K562 (cell line): Measurements from ENCODE around the gene SELENOO. TPM values are rescaled to one million over a fixed set of nuclear protein-coding genes. Genes with fewer than 3 reads are reported as not detected.

Source experiments
- CREBBP ChIP-seq: IDR thresholded peaks from one replicate; pipeline ENCODE4 v1.6.1; 2012; ENCODE audit warnings: low read depth, mild to moderate bottlenecking, control low read depth, inconsistent platforms, low read length
- FOXP1 ChIP-seq: sonication (generic); formaldehyde crosslinking; IDR thresholded peaks from 2 replicates; pipeline ENCODE4 v1.8.0; 2022; ENCODE audit warnings: mild to moderate bottlenecking, missing genetic modification reagents
- GTF3C2 ChIP-seq: IDR thresholded peaks from 3 replicates; pipeline ENCODE4 v1.6.1; 2011; ENCODE audit warnings: borderline replicate concordance, mild to moderate bottlenecking, moderate library complexity; ENCODE audit not compliant: insufficient read length; ENCODE audit errors: extremely low read depth
- HDGF ChIP-seq: fragments of 450-650 bp; IDR thresholded peaks from 2 replicates; pipeline ENCODE4 v1.6.1; 2016
- HNRNPL ChIP-seq: fragments of 200-400 bp; formaldehyde crosslinking; IDR thresholded peaks from 2 replicates; pipeline ENCODE4 v1.6.1; 2017; ENCODE audit warnings: low read depth, mild to moderate bottlenecking, low read length
- KDM2B ChIP-seq: fragments of 250-450 bp; sonication (Bioruptor Pico); IDR thresholded peaks from 2 replicates; pipeline ENCODE4 v1.8.0; 2021; ENCODE audit warnings: mild to moderate bottlenecking, moderate library complexity
- MCM7 ChIP-seq, 2 experiments: fragments of 450-650 bp; IDR thresholded peaks; 2 replicates each; pipeline ENCODE4 v1.6.1; 2016 to 2018
- SMARCB1 ChIP-seq: IDR thresholded peaks from 2 replicates; pipeline ENCODE4 v1.6.1; 2011; ENCODE audit warnings: improper control_type of control experiment, low read depth; ENCODE audit not compliant: insufficient read length
- SMARCC2 ChIP-seq: fragments of 450-650 bp; IDR thresholded peaks from 2 replicates; pipeline ENCODE4 v1.6.1; 2017; ENCODE audit warnings: antibody characterized with exemption, moderate library complexity, mild to moderate bottlenecking, low read depth
- TAF9B ChIP-seq: fragments of 450-650 bp; IDR thresholded peaks from 2 replicates; pipeline ENCODE4 v1.6.1; 2018; ENCODE audit warnings: mild to moderate bottlenecking; ENCODE audit not compliant: partially characterized antibody
- TAL1 ChIP-seq: fragments of 450-650 bp; IDR thresholded peaks from 2 replicates; pipeline ENCODE4 v1.6.1; 2016; ENCODE audit warnings: mild to moderate bottlenecking
- U2AF1 ChIP-seq: fragments of 200-400 bp; formaldehyde crosslinking; optimal IDR thresholded peaks from 2 replicates; pipeline ENCODE3; 2017; ENCODE audit warnings: mild to moderate bottlenecking, low read depth, low read length, moderate library complexity
- ZBTB5 ChIP-seq: fragments of 450-650 bp; IDR thresholded peaks from 2 replicates; pipeline ENCODE4 v1.6.1; 2017; ENCODE audit warnings: antibody characterized with exemption
- ZNF311 ChIP-seq: fragments of 250-450 bp; sonication (Bioruptor Pico); IDR thresholded peaks from 2 replicates; pipeline ENCODE4 v1.4.0; 2020; ENCODE audit warnings: mild to moderate bottlenecking, moderate library complexity
- polyA plus RNA-seq, 8 experiments: library from polyadenylated mRNA; depleted of rRNA in 4 of 8; stranded (reverse) in 5 of 8; unstranded in 3 of 8; fragments of >200 nt; fragmentation: Nextera tagmentation in 2 of 8; fragmentation: Illumina TruSeq in 1 of 8; extraction: Ambion mirVana in 2 of 8; extraction: Trizol in 1 of 8; gene quantifications; 2 replicates each; pipeline versions ENCODE4 v1.2.1 to v1.2.3, GENCODE V29; 2011 to 2014; ENCODE audit warnings: inconsistent platforms in 1 of 8, missing spikeins in 1 of 8
- total RNA-seq, 7 experiments: library from RNA; depleted of rRNA in 6 of 7; stranded (reverse); fragments of >200 nt in 6 of 7; fragmentation: Illumina TruSeq in 2 of 7; extraction: Trizol in 2 of 7; gene quantifications; 2 replicates each; pipeline versions ENCODE4 v1.2.1 to v1.2.3, GENCODE V29; 2011 to 2021; ENCODE audit warnings: low replicate concordance in 1 of 7
- TF ChIP-seq, protein P1 (sequence below): fragments of 450-650 bp; formaldehyde crosslinking; IDR thresholded peaks from 2 replicates; pipeline ENCODE4 v1.4.0; 2020; ENCODE audit warnings: mild to moderate bottlenecking, moderate library complexity
- TF ChIP-seq, protein P2 (sequence below): fragments of 450-650 bp; IDR thresholded peaks from 2 replicates; pipeline ENCODE4 v1.6.1; 2016; ENCODE audit warnings: low read depth, mild to moderate bottlenecking, moderate library complexity
- TF ChIP-seq, protein P3 (sequence below): fragments of 200-400 bp; formaldehyde crosslinking; IDR thresholded peaks from 2 replicates; pipeline ENCODE4 v1.6.1; 2017; ENCODE audit warnings: mild to moderate bottlenecking, low read depth, low read length, moderate library complexity

SELENOO gene
- total and polyA plus RNA-seq, 9 of the 15 experiments (the other 6 are each of a cell fraction or from before 2014, with no cell fraction given), result 0.37 to 24.9 (median 8.3) TPM

DNA sequence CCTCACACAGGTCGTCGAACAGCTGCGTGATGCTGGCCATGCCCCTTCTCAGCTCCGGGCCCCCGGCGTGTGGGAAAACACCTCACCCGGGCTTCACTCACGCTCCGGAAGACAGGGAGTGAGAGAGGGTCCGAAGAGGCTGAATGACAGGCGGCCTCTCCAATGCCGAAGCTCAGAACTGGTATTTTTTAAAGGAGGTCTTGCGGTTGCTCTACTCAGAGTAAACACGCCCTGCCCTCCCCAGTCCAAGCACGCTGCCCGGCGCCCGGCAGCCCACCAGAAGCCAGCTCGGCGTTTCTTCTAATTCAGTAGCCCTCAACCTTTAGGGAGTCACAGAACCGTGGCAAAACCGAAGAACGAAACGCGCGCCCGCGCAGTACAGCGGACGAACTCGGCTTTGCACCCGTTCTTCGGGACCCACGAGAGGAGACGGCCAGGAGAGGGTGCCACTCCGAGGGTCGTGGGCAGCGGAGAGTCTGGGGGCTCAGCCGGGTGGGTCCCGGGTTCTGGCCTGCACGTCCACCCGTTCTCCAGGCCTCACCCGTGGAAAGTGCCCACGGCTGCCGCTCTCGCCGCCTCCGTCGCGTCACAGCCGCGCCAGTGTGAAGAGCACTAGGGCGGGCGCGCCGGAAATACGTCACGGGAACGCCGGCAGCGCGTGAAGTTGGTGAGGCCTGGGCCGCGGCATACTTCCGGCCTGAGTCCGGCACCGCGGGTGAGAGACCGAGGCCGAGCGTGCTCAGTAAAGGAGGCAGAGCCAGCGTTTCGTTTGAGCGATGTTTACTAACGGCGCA, 43.8 kb downstream of the SELENOO start, which contains the start of gene TUBGCP6 (continued):
- TF ChIP-seq, protein P1, sequence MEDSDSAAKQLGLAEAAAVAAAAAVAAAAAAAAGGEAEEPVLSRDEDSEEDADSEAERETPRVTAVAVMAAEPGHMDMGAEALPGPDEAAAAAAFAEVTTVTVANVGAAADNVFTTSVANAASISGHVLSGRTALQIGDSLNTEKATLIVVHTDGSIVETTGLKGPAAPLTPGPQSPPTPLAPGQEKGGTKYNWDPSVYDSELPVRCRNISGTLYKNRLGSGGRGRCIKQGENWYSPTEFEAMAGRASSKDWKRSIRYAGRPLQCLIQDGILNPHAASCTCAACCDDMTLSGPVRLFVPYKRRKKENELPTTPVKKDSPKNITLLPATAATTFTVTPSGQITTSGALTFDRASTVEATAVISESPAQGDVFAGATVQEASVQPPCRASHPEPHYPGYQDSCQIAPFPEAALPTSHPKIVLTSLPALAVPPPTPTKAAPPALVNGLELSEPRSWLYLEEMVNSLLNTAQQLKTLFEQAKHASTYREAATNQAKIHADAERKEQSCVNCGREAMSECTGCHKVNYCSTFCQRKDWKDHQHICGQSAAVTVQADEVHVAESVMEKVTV (CRISPR knock-in tag), result no peak
- TF ChIP-seq MCM7 (IDR thresholded peaks at IDR 0.05) (no peak), TAF9B (no peak), SMARCB1 (no peak), TAL1 (no peak), HNRNPL (no peak), SMARCC2 (no peak), U2AF1 (peak; percentile 51), HDGF (no peak), FOXP1 (CRISPR knock-in tag) (0 out of 2 replicates have a peak, but pooled peaks have one; percentile 23), ZNF311 (no peak), ZBTB5 (no peak), GTF3C2 (no peak), CREBBP (no peak), KDM2B (CRISPR knock-in tag) (no peak)
- TF ChIP-seq, protein P2, sequence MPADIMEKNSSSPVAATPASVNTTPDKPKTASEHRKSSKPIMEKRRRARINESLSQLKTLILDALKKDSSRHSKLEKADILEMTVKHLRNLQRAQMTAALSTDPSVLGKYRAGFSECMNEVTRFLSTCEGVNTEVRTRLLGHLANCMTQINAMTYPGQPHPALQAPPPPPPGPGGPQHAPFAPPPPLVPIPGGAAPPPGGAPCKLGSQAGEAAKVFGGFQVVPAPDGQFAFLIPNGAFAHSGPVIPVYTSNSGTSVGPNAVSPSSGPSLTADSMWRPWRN, result no peak
- TF ChIP-seq, protein P3, sequence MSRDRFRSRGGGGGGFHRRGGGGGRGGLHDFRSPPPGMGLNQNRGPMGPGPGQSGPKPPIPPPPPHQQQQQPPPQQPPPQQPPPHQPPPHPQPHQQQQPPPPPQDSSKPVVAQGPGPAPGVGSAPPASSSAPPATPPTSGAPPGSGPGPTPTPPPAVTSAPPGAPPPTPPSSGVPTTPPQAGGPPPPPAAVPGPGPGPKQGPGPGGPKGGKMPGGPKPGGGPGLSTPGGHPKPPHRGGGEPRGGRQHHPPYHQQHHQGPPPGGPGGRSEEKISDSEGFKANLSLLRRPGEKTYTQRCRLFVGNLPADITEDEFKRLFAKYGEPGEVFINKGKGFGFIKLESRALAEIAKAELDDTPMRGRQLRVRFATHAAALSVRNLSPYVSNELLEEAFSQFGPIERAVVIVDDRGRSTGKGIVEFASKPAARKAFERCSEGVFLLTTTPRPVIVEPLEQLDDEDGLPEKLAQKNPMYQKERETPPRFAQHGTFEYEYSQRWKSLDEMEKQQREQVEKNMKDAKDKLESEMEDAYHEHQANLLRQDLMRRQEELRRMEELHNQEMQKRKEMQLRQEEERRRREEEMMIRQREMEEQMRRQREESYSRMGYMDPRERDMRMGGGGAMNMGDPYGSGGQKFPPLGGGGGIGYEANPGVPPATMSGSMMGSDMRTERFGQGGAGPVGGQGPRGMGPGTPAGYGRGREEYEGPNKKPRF, result no peak
